GM21526 (cell line): Measurements from ENCODE around the gene CSF2.
"Not testable (repeated sequence)": the region's sequence is repeated elsewhere in the genome, so short reads cannot be mapped to it uniquely, and the experiment has no call there.

Experiments
- ATAC-seq: cut with Tn5 transposase; IDR thresholded peaks from one replicate; pipeline ENCODE4 v1.9.1; 2021; ENCODE audit warnings: moderate library complexity; ENCODE audit not compliant: unreplicated experiment, low FRiP score

Gene CSF2

GRCh38 chr5:132104556-132104955, 31.0 kb downstream of the CSF2 start:
- ATAC-seq = no peak

- ATAC-seq = no peak
Measured at GRCh38 chr5:132105688-132106087, 32.1 kb downstream of the CSF2 start.

- not testable (repeated sequence) for ATAC-seq
Measured at GRCh38 chr5:132108495-132108894, 34.9 kb downstream of the CSF2 start.

- not testable (repeated sequence) for ATAC-seq
Measured at GRCh38 chr5:132108957-132109356, 35.4 kb downstream of the CSF2 start.

- no peak for ATAC-seq
Measured at GRCh38 chr5:132109494-132110053, 36.0 kb downstream of the CSF2 start.

- no peak for ATAC-seq
Measured at GRCh38 chr5:132110195-132110594, 36.6 kb downstream of the CSF2 start.

- ATAC-seq = no peak
Measured at GRCh38 chr5:132110930-132111329, 37.3 kb downstream of the CSF2 start.

GRCh38 chr5:132112111-132112510, 38.5 kb downstream of the CSF2 start:
- no peak for ATAC-seq

- ATAC-seq = no peak
Measured at GRCh38 chr5:132114150-132115121, 40.8 kb downstream of the CSF2 start.

- ATAC-seq = no peak
Measured at GRCh38 chr5:132115375-132115774, 41.8 kb downstream of the CSF2 start.

GRCh38 chr5:132116072-132116471, 42.5 kb downstream of the CSF2 start:
- no peak for ATAC-seq

- not testable (repeated sequence) for ATAC-seq
Measured at GRCh38 chr5:132116909-132117489, 43.4 kb downstream of the CSF2 start.

- ATAC-seq = not testable (repeated sequence)
Measured at GRCh38 chr5:132120717-132121116, 47.1 kb downstream of the CSF2 start.

GRCh38 chr5:132122971-132123370, 49.4 kb downstream of the CSF2 start:
- ATAC-seq = not testable (repeated sequence)

GRCh38 chr5:132123578-132123977, 50.0 kb downstream of the CSF2 start:
- not testable (repeated sequence) for ATAC-seq
